A549 (cell line): ENCODE data around the gene ZNF502. TPM values are rescaled to one million over a fixed set of nuclear protein-coding genes. Genes with fewer than 3 reads are reported as not detected.

Experiments
- ATAC-seq, 2 experiments: fragments of 200-7000 bp in 1 of 2; fragments of >200 bp in 1 of 2; cut with Nextera tagmentation in 1 of 2; cut with Tn5 transposase in 1 of 2; 3 replicates each; pipeline versions ENCODE4 v1.8.0 to v1.9.1; 2018 to 2020; ENCODE audit warnings: mild to moderate bottlenecking in 1 of 2, moderate library complexity in 1 of 2
- CTCF ChIA-PET: fragments of 300-600 bp; sonication (Branson Sonifier 250); formaldehyde crosslinking; extraction: SDS; loops from one replicate; lab custom pipeline; 2021; ENCODE audit warnings: antibody characterized with exemption, inconsistent platforms; lab: Yijun Ruan, JAX
- POLR2A ChIA-PET: fragments of 350-600 bp; formaldehyde crosslinking; extraction: SDS; loops from one replicate; lab custom pipeline; 2021; ENCODE audit warnings: antibody characterized with exemption, inconsistent platforms; lab: Yijun Ruan, JAX
- DNase-seq, 2 experiments: peaks; one replicate each; pipeline versions ENCODE4 v3.0.0 to v3.0.0-alpha.2; 2011 to 2016; ENCODE audit warnings: low read depth in 1 of 2, low spot score in 1 of 2
- FAIRE-seq: peaks from 2 replicates; lab custom pipeline; 2011; peaks lifted over from hg19 to GRCh38; lab: Jason Lieb, UNC
- H3K27ac ChIP-seq, 2 experiments: fragments of >200 bp; sonication (Bioruptor Twin); formaldehyde crosslinking; 3 replicates each; pipeline ENCODE4 v1.5.1; 2016 to 2017
- H3K4me1 ChIP-seq: fragments of >200 bp; sonication (Bioruptor Twin); formaldehyde crosslinking; 3 replicates; pipeline ENCODE4 v1.6.1; 2016
- H3K4me2 ChIP-seq: fragments of >200 bp; sonication (Bioruptor Twin); formaldehyde crosslinking; 3 replicates; pipeline ENCODE4 v1.6.1; 2016
- H3K4me3 ChIP-seq: fragments of >200 bp; sonication (Bioruptor Twin); formaldehyde crosslinking; 3 replicates; pipeline ENCODE4 v1.5.1; 2016
- H3K9me3 ChIP-seq: fragments of >200 bp; sonication (Bioruptor Twin); formaldehyde crosslinking; 3 replicates; pipeline ENCODE4 v1.6.1; 2016
- BHLHE40 ChIP-seq: IDR thresholded peaks from 2 replicates; pipeline ENCODE4 v1.6.1; 2012; ENCODE audit warnings: low read depth, low read length, inconsistent platforms
- HMGXB4 ChIP-seq: fragments of 250-450 bp; sonication (Bioruptor Pico); IDR thresholded peaks from 2 replicates; pipeline ENCODE4 v1.5.0; 2021; ENCODE audit warnings: mild to moderate bottlenecking, moderate library complexity, borderline replicate concordance
- HOXB5 ChIP-seq: fragments of 250-450 bp; sonication (Bioruptor Pico); IDR thresholded peaks from 2 replicates; pipeline ENCODE4 v1.5.0; 2020; ENCODE audit warnings: mild to moderate bottlenecking, moderate library complexity
- MYC ChIP-seq: IDR thresholded peaks from 2 replicates; pipeline ENCODE4 v1.6.1; 2012; ENCODE audit warnings: mild to moderate bottlenecking, inconsistent platforms, low read length, improper control_type of control experiment, borderline replicate concordance
- POLR2AphosphoS2 ChIP-seq: conservative IDR thresholded peaks from 2 replicates; pipeline ENCODE4 v1.6.1; 2012; ENCODE audit warnings: low read length, improper control_type of control experiment, inconsistent platforms
- ZC3H11A ChIP-seq: fragments of 450-650 bp; IDR thresholded peaks from 2 replicates; pipeline ENCODE4 v1.6.1; 2014; ENCODE audit warnings: antibody characterized with exemption, mild to moderate bottlenecking
- WGBS: methylation state at CpG from one replicate; pipeline ENCODE4 v1.1.6; 2017; ENCODE audit errors: missing lambda C conversion rate; 5-methylcytosine and 5-hydroxymethylcytosine counted together
- polyA plus RNA-seq, 4 experiments: library from polyadenylated mRNA; depleted of rRNA in 3 of 4; stranded (reverse); fragments of >200 nt; fragmentation: RNase III in 1 of 4; extraction: RNeasy Plus Mini Kit Qiagen cat#74134 plus additional on column Dnase treatment in 1 of 4; gene quantifications; 2 replicates in 3 of 4; 3 replicates in 1 of 4; pipeline ENCODE4 v1.2.3, GENCODE V29; 2011 to 2017

The ZNF502 gene
- polyA plus RNA-seq, 2 of the 4 experiments (the other 2 are of a cell fraction), result 1.5 to 3.3 TPM

- Histone ChIP-seq H3K9me3 (peaks cover 20% of the 10 kb centered on the region), H3K4me2 (no peak overlapping the region), H3K4me1 (no peaks in the 10 kb centered on the region), H3K4me3 (no peak overlapping the region), H3K27ac (no peak overlapping the region)
- ATAC-seq, result no peak
- DNase-seq, result no peak
- no peak for FAIRE-seq
- TF ChIP-seq HMGXB4 (CRISPR knock-in tag) (no peak), ZC3H11A (no peak), HOXB5 (CRISPR knock-in tag) (no peak), BHLHE40 (no peak), MYC (no peak), POLR2AphosphoS2 (no peak)
- 93% methylated on average over 1 of the region's 1 CpG for WGBS
- ChIA-PET POLR2A (no interaction called here), CTCF (no interaction called here)
Measured at GRCh38 chr3:44772099-44772442, 59.6 kb downstream of the ZNF502 start.

Other genes starting within 250 kb of the ZNF502 start
- gene ZNF445, start 235.0 kb upstream of the ZNF502 start, polyA plus RNA-seq (2011; rRNA removed), result 3.4 and 4.8 TPM in 2 replicates
- 4.0 to 4.2 TPM (median 4.0 TPM) in 3 replicates for gene ZNF445, start 235.0 kb upstream of the ZNF502 start, polyA plus RNA-seq (2017; fragmentation: RNase III; extraction: RNeasy Plus Mini Kit Qiagen cat#74134 plus additional on column Dnase treatment)
- gene ZKSCAN7, start 157.5 kb upstream of the ZNF502 start, polyA plus RNA-seq (2011; rRNA removed), result not detected in 2 replicates
- not detected in 3 replicates for gene ZKSCAN7, start 157.5 kb upstream of the ZNF502 start, polyA plus RNA-seq (2017; fragmentation: RNase III; extraction: RNeasy Plus Mini Kit Qiagen cat#74134 plus additional on column Dnase treatment)
- gene ZNF660, start 127.7 kb upstream of the ZNF502 start, polyA plus RNA-seq (2011; rRNA removed), result not detected in 2 replicates
- not detected in 3 replicates for gene ZNF660, start 127.7 kb upstream of the ZNF502 start, polyA plus RNA-seq (2017; fragmentation: RNase III; extraction: RNeasy Plus Mini Kit Qiagen cat#74134 plus additional on column Dnase treatment)
- gene ZNF197, start 87.6 kb upstream of the ZNF502 start, polyA plus RNA-seq (2011; rRNA removed), result 3.7 TPM in 2 replicates
- 2.8 to 2.9 TPM (median 2.9 TPM) in 3 replicates for gene ZNF197, start 87.6 kb upstream of the ZNF502 start, polyA plus RNA-seq (2017; fragmentation: RNase III; extraction: RNeasy Plus Mini Kit Qiagen cat#74134 plus additional on column Dnase treatment)
- gene ZNF35, start 63.9 kb upstream of the ZNF502 start, polyA plus RNA-seq (2011; rRNA removed), result 4.8 and 5.0 TPM in 2 replicates
- gene ZNF35, start 63.9 kb upstream of the ZNF502 start, polyA plus RNA-seq (2017; fragmentation: RNase III; extraction: RNeasy Plus Mini Kit Qiagen cat#74134 plus additional on column Dnase treatment), result 3.8 to 4.1 TPM (median 3.9 TPM) in 3 replicates
- gene ZNF501, start 17.0 kb downstream of the ZNF502 start, polyA plus RNA-seq (2011; rRNA removed), result 0.03 TPM in 1 of 2 replicates, not detected in the other
- 0.03 to 0.09 TPM in 2 of 3 replicates, not detected in the other for gene ZNF501, start 17.0 kb downstream of the ZNF502 start, polyA plus RNA-seq (2017; fragmentation: RNase III; extraction: RNeasy Plus Mini Kit Qiagen cat#74134 plus additional on column Dnase treatment)
- 13.3 and 16.6 TPM in 2 replicates for gene KIAA1143, start 49.0 kb downstream of the ZNF502 start, polyA plus RNA-seq (2011; rRNA removed)
- gene KIAA1143, start 49.0 kb downstream of the ZNF502 start, polyA plus RNA-seq (2017; fragmentation: RNase III; extraction: RNeasy Plus Mini Kit Qiagen cat#74134 plus additional on column Dnase treatment), result 10.1 to 10.8 TPM (median 10.6 TPM) in 3 replicates
- gene KIF15, start 49.1 kb downstream of the ZNF502 start, polyA plus RNA-seq (2011; rRNA removed), result 6.8 and 13.5 TPM in 2 replicates
- gene KIF15, start 49.1 kb downstream of the ZNF502 start, polyA plus RNA-seq (2017; fragmentation: RNase III; extraction: RNeasy Plus Mini Kit Qiagen cat#74134 plus additional on column Dnase treatment), result 7.7 to 8.7 TPM (median 8.4 TPM) in 3 replicates
- gene TMEM42, start 149.3 kb downstream of the ZNF502 start, polyA plus RNA-seq (2011; rRNA removed), result 18.0 and 22.8 TPM in 2 replicates
- gene TMEM42, start 149.3 kb downstream of the ZNF502 start, polyA plus RNA-seq (2017; fragmentation: RNase III; extraction: RNeasy Plus Mini Kit Qiagen cat#74134 plus additional on column Dnase treatment), result 7.7 to 10.0 TPM (median 9.3 TPM) in 3 replicates
- gene TGM4, start 161.9 kb downstream of the ZNF502 start, polyA plus RNA-seq (2011; rRNA removed), result 0.01 and 0.03 TPM in 2 replicates
- not detected in 3 replicates for gene TGM4, start 161.9 kb downstream of the ZNF502 start, polyA plus RNA-seq (2017; fragmentation: RNase III; extraction: RNeasy Plus Mini Kit Qiagen cat#74134 plus additional on column Dnase treatment)